AG04449 (cell line): Measurements from ENCODE around the gene ACR.

Experiments
- CTCF ChIA-PET: fragments of 350-600 bp; formaldehyde crosslinking; extraction: SDS; loops from one replicate; lab custom pipeline; 2021; ENCODE audit warnings: antibody characterized with exemption; lab: Yijun Ruan, JAX
- POLR2A ChIA-PET: fragments of 400-600, 350-600 bp; formaldehyde crosslinking; extraction: SDS; loops from one replicate; lab custom pipeline; 2020; ENCODE audit warnings: antibody characterized with exemption, inconsistent platforms; lab: Yijun Ruan, JAX
- DNase-seq: peaks from one replicate; pipeline ENCODE4 v3.0.0-alpha.2; 2010; ENCODE audit warnings: low read depth, low spot score
- H3K4me3 ChIP-seq: 2 replicates; pipeline ENCODE4 v1.5.1; 2011; ENCODE audit warnings: low read depth, mild to moderate bottlenecking, control low read depth, low read length
- CTCF ChIP-seq: IDR thresholded peaks from one replicate; pipeline ENCODE4 v1.5.1; 2011; ENCODE audit warnings: mild to moderate bottlenecking, moderate library complexity, low read length, control low read depth, inconsistent platforms; ENCODE audit not compliant: insufficient read depth; ENCODE audit errors: missing control alignments

Gene ACR

GRCh38 chr22:50698546-50698945, 39.5 kb upstream of the ACR start:
- no peak for TF ChIP-seq CTCF
- ChIA-PET CTCF (interaction anchor here (1.0 to 2.0 kb wide), 6 partner anchors 11 to 173 kb away, joined by 3 to 6 read pairs (median 4); no protein-coding TSS in a partner anchor), POLR2A (no interaction called here)
- no peak overlapping the region for H3K4me3 ChIP-seq
- no peak for DNase-seq

GRCh38 chr22:50699001-50699755, 38.8 kb upstream of the ACR start:
- TF ChIP-seq CTCF: no peak
- ChIA-PET POLR2A (no interaction called here), CTCF (interaction anchor here (0.5 to 2.0 kb wide), 8 partner anchors 8 to 123 kb away, joined by 3 to 6 read pairs (median 4); no protein-coding TSS in a partner anchor)
- H3K4me3 ChIP-seq: no peak overlapping the region
- no peak for DNase-seq

GRCh38 chr22:50699756-50700386, 38.1 kb upstream of the ACR start:
- DNase-seq: no peak
- CTCF ChIA-PET: interaction anchor here (0.5 to 2.0 kb wide), 4 partner anchors 9 to 124 kb away, joined by 3 to 5 read pairs (median 4); no protein-coding TSS in a partner anchor
- no peak overlapping the region for H3K4me3 ChIP-seq
- no peak for TF ChIP-seq CTCF
- POLR2A ChIA-PET: no interaction called here

- DNase-seq: no peak
- H3K4me3 ChIP-seq: no peak overlapping the region
- TF ChIP-seq CTCF: no peak
- POLR2A ChIA-PET: no interaction called here
- CTCF ChIA-PET: interaction anchor here (1.3 kb wide), 1 partner anchor 9 kb away, joined by 5 read pairs; no protein-coding TSS in a partner anchor
These were observed 37.5 kb upstream of the ACR start for GRCh38 chr22:50700387-50701075.

GRCh38 chr22:50701076-50701419, 37.0 kb upstream of the ACR start:
- ChIA-PET CTCF (interaction anchor here (0.6 kb wide), 1 partner anchor 9 kb away, joined by 3 read pairs; no protein-coding TSS in a partner anchor), POLR2A (no interaction called here)
- H3K4me3 ChIP-seq: no peak overlapping the region
- DNase-seq: no peak
- no peak for TF ChIP-seq CTCF
